ENCODE results near the gene GCNT2. TPM values are rescaled to one million over a fixed set of nuclear protein-coding genes. Genes with fewer than 3 reads are reported as not detected.
"Not testable (repeated sequence)": the region's sequence is repeated elsewhere in the genome, so short reads cannot be mapped to it uniquely, and the experiment has no call there.

GCNT2 gene
- total RNA-seq, 1 donor from 2014 or later, result 27.4 TPM

GRCh38 chr6:10528158-10528981 lies 7.2 kb downstream of the GCNT2 start:
- Histone ChIP-seq H3K36me3 (no peaks in the 10 kb centered on the region), H3K27me3 (no peaks in the 10 kb centered on the region), H3K4me3 (peak overlapping the region; percentile 60), H3K4me1 (peaks cover 23% of the 10 kb centered on the region), H3K9me3 (no peaks in the 10 kb centered on the region), H3K27ac (peak overlapping the region; percentile 86)
- ATAC-seq (peak; percentile 87), DNase-seq (no peak)
- TF ChIP-seq, protein P1, sequence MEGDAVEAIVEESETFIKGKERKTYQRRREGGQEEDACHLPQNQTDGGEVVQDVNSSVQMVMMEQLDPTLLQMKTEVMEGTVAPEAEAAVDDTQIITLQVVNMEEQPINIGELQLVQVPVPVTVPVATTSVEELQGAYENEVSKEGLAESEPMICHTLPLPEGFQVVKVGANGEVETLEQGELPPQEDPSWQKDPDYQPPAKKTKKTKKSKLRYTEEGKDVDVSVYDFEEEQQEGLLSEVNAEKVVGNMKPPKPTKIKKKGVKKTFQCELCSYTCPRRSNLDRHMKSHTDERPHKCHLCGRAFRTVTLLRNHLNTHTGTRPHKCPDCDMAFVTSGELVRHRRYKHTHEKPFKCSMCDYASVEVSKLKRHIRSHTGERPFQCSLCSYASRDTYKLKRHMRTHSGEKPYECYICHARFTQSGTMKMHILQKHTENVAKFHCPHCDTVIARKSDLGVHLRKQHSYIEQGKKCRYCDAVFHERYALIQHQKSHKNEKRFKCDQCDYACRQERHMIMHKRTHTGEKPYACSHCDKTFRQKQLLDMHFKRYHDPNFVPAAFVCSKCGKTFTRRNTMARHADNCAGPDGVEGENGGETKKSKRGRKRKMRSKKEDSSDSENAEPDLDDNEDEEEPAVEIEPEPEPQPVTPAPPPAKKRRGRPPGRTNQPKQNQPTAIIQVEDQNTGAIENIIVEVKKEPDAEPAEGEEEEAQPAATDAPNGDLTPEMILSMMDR (IDR thresholded peaks at IDR 0.05), result no peak
- intact Hi-C loops (cut with DNase I), result no loop called here

DNA sequence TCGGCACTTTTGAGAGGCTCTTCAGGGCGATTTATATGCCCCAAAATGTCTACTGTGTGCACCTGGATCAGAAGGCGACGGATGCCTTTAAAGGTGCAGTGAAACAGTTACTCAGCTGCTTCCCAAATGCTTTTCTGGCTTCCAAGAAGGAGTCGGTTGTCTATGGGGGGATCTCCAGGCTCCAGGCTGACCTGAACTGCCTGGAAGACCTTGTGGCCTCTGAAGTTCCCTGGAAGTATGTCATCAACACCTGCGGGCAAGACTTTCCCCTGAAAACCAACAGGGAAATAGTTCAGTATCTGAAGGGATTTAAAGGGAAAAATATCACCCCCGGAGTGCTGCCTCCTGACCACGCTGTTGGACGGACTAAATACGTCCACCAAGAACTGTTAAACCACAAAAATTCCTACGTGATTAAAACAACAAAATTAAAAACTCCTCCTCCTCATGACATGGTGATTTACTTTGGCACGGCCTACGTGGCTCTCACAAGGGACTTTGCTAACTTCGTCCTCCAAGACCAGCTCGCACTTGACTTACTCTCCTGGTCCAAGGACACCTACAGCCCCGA lies 8.2 kb downstream of the GCNT2 start:
- H3K4me1 ChIP-seq, result peaks cover 24% of the 10 kb centered on the region
- ATAC-seq (peak; percentile 76), DNase-seq (no peak)
- TF ChIP-seq, protein P1 (IDR thresholded peaks at IDR 0.05), result no peak
- H3K9me3 ChIP-seq, result no peaks in the 10 kb centered on the region
- H3K4me3 ChIP-seq, result peak overlapping the region; percentile 60
- no peaks in the 10 kb centered on the region for H3K36me3 ChIP-seq
- peak overlapping the region; percentile 86 for H3K27ac ChIP-seq
- no peaks in the 10 kb centered on the region for H3K27me3 ChIP-seq
- intact Hi-C loops (cut with DNase I), result no loop called here

- intact Hi-C loops (cut with DNase I); H3K36me3 ChIP-seq; H3K9me3 ChIP-seq; ATAC-seq; DNase-seq; H3K27me3 ChIP-seq: not testable (repeated sequence)
- Histone ChIP-seq H3K4me1 (peaks cover 27% of the 10 kb centered on the region), H3K4me3 (peak overlapping the region; percentile 60), H3K27ac (peak overlapping the region; percentile 86)
These were observed 8.8 kb downstream of the GCNT2 start for GRCh38 chr6:10529828-10530374.

GRCh38 chr6:10531503-10531902 lies 10.4 kb downstream of the GCNT2 start:
- no peak for DNase-seq
- Histone ChIP-seq H3K27ac (no peak overlapping the region), H3K36me3 (no peaks in the 10 kb centered on the region), H3K4me3 (peak overlapping the region; percentile 60), H3K9me3 (no peaks in the 10 kb centered on the region), H3K27me3 (no peaks in the 10 kb centered on the region), H3K4me1 (peaks cover 30% of the 10 kb centered on the region)
- TF ChIP-seq, protein P1 (IDR thresholded peaks at IDR 0.05), result no peak
- intact Hi-C loops (cut with DNase I), result no loop called here
- peak; percentile 42 for ATAC-seq

DNA sequence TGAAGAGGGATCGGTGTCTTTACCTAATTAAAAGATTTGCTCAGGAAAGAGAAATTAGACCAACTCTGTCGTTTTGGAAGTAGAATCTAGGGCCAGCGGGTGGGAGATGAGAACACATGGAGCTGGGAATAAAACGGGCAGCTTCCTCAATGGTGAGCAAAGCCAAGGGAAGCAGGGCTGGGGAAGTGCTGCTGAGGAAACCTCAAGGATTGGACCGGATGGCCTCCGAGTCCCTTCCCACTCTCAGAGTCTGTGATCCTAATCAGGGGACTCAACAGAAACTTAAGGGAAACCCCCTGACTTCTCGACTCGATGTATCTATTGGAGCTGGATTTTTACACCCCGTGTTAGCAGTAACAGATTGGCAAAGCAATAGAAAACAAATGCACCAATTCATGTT lies 10.8 kb downstream of the GCNT2 start:
- H3K4me3 ChIP-seq, result peak overlapping the region; percentile 60

More for the DNA sequence above, 10.8 kb downstream of the GCNT2 start:
- H3K9me3 ChIP-seq, result no peaks in the 10 kb centered on the region
- H3K4me1 ChIP-seq, result peaks cover 30% of the 10 kb centered on the region
- intact Hi-C loops (cut with DNase I), result no loop called here
- TF ChIP-seq, protein P1 (IDR thresholded peaks at IDR 0.05), result no peak
- DNase-seq (no peak), ATAC-seq (no peak)
- no peaks in the 10 kb centered on the region for H3K27me3 ChIP-seq
- no peaks in the 10 kb centered on the region for H3K36me3 ChIP-seq
- H3K27ac ChIP-seq, result peak overlapping the region; percentile 13

Measured in upper lobe of right lung (tissue), 1 donor.